ENCODE data around the gene FARP1.

The FARP1 gene

DNA sequence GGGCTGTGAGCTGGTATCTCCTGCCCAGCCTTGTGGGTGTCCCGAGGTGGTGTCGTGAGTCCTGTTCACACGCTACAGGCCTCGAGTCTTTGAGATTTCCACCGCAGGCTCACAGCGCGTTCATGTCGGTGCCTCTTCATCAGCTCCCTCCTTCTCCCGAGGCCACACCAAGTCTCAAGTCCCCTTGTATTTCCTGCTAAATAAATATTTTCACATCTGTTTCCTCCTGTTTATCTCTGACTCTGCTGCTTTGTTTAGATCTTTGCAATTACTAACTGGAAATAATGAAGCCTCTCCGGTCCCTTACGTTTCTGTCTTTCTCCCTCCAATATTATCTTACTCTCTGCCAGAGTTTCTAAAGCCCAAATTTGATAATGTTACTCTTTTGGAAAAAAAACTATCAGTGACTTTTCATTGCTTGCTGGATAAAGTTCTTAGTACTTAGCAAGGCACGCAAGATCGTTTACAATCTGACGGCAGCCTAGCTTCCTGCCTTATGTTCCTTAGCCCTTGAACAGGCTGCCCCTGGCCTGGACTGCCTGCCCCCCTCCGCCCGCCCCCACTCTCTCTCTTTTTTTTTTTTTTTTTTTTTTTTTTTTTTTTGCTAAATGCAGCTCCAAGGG is 164.7 kb downstream of the FARP1 start:
- WGBS (ENCODE audit: insufficient coverage, insufficient read length) = no CpG with 5 or more reads among the region's 16 CpGs
- Histone ChIP-seq H3K4me3 (ENCODE audit: low read length) (no peak overlapping the region), H3K4me1 (ENCODE audit: control insufficient read depth, insufficient read depth, low read length) (0 out of 2 replicates have a peak, but pooled peaks cover 1% of the 10 kb centered on the region)

DNA sequence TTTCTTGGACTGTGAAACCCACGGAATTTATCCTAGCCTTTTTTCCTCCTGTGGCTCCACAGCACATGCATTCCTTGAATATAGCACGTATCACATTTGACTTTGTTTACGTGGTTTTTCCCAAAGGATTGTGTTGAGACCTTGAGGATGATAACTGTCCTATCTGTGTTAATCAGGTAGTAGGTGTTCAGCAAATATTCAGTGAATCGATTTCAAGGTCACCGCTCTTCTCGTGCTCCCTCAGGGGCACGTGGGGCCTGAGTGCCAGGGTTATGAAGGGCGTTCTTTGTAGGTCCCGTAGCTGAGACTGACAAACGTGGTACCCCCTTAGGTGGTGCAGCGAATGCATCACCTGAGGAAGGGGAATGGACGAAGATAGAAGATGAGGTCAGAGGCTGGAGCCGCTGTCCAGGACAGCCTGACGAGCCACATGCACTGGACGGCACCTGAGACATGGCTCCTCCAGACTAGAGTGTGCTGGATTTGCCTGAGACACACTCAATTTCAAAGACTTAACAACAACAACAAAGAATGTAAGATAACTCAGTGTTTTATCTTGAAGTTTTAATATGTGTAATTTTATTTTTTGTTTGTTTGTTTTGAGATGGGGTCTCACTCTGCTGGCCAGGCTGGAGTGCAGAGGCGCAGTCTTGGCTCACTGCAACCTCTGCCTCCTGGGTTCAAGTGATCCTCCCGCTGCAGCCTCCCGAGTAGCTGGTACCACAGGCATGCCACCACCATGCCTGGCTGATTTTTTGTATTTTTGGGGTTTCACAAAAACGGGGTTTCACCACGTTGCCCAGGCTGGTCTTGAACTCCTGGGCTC is 165.4 kb downstream of the FARP1 start:
- H3K27me3 ChIP-seq (ENCODE audit: control insufficient read depth, insufficient read depth, low read length) = no peaks in the 10 kb centered on the region
- no peak overlapping the region for H3K27ac ChIP-seq (ENCODE audit: low read length)
- H3K4me3 ChIP-seq (ENCODE audit: low read length) = no peak overlapping the region
- H3K4me1 ChIP-seq (ENCODE audit: control insufficient read depth, insufficient read depth, low read length) = 0 out of 2 replicates have a peak, but pooled peaks cover 1% of the 10 kb centered on the region
- H3K9me3 ChIP-seq (ENCODE audit: control insufficient read depth, insufficient read depth, low read length) = no peaks in the 10 kb centered on the region
- DNase-seq (ENCODE audit: low read depth, low spot score) = no peak
- no peaks in the 10 kb centered on the region for H3K36me3 ChIP-seq (ENCODE audit: control insufficient read depth, insufficient read depth, low read length)
- WGBS (ENCODE audit: insufficient coverage, insufficient read length) = no CpG with 5 or more reads among the region's 20 CpGs

More for the DNA sequence above, 164.7 kb downstream of the FARP1 start:
- H3K9me3 ChIP-seq (ENCODE audit: control insufficient read depth, insufficient read depth, low read length) = no peaks in the 10 kb centered on the region
- no peak overlapping the region for H3K27ac ChIP-seq (ENCODE audit: low read length)
- no peak for DNase-seq (ENCODE audit: low read depth, low spot score)
- H3K27me3 ChIP-seq (ENCODE audit: control insufficient read depth, insufficient read depth, low read length) = no peaks in the 10 kb centered on the region
- H3K36me3 ChIP-seq (ENCODE audit: control insufficient read depth, insufficient read depth, low read length) = no peaks in the 10 kb centered on the region

DNA sequence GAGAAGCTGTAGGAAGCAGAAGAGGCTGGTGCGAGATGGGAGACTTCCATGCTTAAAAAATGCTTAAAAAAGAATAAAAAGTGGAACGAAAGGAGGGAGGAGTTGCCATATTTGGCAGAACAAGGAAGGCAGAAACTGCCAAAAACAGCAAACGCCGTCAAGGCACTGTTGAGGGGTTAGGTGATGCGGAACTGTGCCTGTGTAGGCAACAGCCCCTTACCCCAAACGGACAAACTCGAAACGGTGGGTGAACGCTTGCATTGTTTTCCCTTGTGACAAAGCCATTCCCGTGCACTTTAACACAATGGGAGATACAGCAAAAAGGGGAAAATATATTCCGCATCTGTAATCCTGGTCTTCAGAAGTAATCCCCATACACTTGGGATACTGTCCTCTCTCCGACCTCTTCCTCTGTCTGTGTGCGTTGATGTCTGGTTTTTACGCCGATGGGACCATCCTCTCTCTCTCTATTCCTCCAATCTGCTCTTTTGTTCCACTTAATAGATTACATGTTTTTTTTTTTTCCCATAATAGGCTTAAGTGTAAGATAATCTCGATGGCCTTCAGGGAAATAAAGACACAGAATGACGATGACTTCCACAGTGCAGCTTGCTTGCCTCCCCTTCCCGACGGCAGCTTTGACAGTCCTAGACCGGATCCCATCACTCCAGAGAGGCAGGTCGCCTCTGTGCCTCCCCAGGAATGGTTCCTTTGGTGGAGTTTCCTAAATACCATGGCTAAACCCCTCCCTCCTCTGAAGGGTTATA is 166.9 kb downstream of the FARP1 start:
- Histone ChIP-seq H3K4me1 (ENCODE audit: control insufficient read depth, insufficient read depth, low read length) (0 out of 2 replicates have a peak, but pooled peaks cover 1% of the 10 kb centered on the region), H3K27me3 (ENCODE audit: control insufficient read depth, insufficient read depth, low read length) (no peaks in the 10 kb centered on the region), H3K9me3 (ENCODE audit: control insufficient read depth, insufficient read depth, low read length) (no peaks in the 10 kb centered on the region), H3K36me3 (ENCODE audit: control insufficient read depth, insufficient read depth, low read length) (no peaks in the 10 kb centered on the region), H3K27ac (ENCODE audit: low read length) (no peak overlapping the region), H3K4me3 (ENCODE audit: low read length) (no peak overlapping the region)
- no CpG with 5 or more reads among the region's 21 CpGs for WGBS (ENCODE audit: insufficient coverage, insufficient read length)
- no peak for DNase-seq (ENCODE audit: low read depth, low spot score)

DNA sequence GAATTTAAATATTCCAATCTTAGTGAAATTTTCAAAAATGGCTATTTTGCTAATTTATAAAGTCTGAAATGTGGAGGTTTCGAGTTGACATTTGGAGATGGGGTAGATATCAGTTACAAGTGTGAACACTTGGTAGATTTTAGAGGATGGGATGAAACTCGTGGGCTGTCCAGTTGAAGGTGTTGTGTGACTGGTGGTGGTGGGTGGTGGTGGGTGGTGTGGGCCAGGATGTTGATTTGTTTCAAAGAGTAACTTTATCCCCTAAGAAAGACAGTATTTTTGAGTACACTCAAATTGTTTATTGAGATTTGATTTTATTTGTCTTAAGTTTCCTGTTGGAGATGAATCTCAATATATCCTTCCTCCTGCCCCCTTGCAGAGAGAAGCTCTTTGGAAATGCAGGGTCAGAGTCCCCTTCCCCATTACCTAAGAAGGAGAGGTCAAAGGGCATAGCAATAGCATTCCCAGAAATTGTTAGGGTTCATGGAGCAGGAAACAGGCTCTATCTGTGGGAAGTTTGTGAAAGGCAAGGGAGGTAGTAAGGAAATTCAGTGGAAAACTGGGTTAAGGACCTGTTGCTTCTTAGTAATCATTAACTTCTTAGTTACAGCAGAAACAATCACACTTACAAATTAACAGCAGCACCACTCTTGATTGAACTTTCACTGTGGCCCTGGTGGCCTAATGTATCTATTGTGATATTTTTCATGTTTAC is 167.7 kb downstream of the FARP1 start:
- no peaks in the 10 kb centered on the region for H3K9me3 ChIP-seq (ENCODE audit: control insufficient read depth, insufficient read depth, low read length)
- H3K27ac ChIP-seq (ENCODE audit: low read length) = no peak overlapping the region
- no peak overlapping the region for H3K4me3 ChIP-seq (ENCODE audit: low read length)
- no CpG with 5 or more reads among the region's 2 CpGs for WGBS (ENCODE audit: insufficient coverage, insufficient read length)
- peaks cover 4% of the 10 kb centered on the region; the same call in 1 of the 2 replicates for H3K4me1 ChIP-seq (ENCODE audit: control insufficient read depth, insufficient read depth, low read length)
- no peaks in the 10 kb centered on the region for H3K36me3 ChIP-seq (ENCODE audit: control insufficient read depth, insufficient read depth, low read length)
- DNase-seq (ENCODE audit: low read depth, low spot score) = no peak
- H3K27me3 ChIP-seq (ENCODE audit: control insufficient read depth, insufficient read depth, low read length) = no peaks in the 10 kb centered on the region

DNA sequence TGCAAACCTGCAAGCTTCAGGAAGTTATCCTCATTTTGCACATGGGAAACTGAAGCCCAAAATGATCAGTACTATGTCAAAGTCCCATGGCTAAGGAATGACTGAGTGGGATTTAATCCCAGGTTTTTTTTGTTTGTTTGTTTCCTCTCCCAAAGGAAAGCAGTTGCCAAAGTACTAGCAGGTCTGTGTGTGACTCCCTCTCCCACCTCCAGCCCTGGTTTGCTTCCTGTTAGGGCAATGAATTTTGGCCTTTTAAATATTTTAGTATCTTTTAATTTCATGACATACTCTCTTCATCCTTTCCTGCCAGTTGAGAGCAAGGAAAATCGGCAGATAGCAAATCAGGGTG is 168.3 kb downstream of the FARP1 start:
- H3K4me3 ChIP-seq (ENCODE audit: low read length) = no peak overlapping the region
- no peaks in the 10 kb centered on the region for H3K9me3 ChIP-seq (ENCODE audit: control insufficient read depth, insufficient read depth, low read length)
- peaks cover 6% of the 10 kb centered on the region; the same call in 1 of the 2 replicates for H3K4me1 ChIP-seq (ENCODE audit: control insufficient read depth, insufficient read depth, low read length)
- H3K27me3 ChIP-seq (ENCODE audit: control insufficient read depth, insufficient read depth, low read length) = no peaks in the 10 kb centered on the region
- no peak overlapping the region for H3K27ac ChIP-seq (ENCODE audit: low read length)
- DNase-seq (ENCODE audit: low read depth, low spot score) = no peak
- H3K36me3 ChIP-seq (ENCODE audit: control insufficient read depth, insufficient read depth, low read length) = no peaks in the 10 kb centered on the region
- no CpG with 5 or more reads among the region's 1 CpG for WGBS (ENCODE audit: insufficient coverage, insufficient read length)

DNA sequence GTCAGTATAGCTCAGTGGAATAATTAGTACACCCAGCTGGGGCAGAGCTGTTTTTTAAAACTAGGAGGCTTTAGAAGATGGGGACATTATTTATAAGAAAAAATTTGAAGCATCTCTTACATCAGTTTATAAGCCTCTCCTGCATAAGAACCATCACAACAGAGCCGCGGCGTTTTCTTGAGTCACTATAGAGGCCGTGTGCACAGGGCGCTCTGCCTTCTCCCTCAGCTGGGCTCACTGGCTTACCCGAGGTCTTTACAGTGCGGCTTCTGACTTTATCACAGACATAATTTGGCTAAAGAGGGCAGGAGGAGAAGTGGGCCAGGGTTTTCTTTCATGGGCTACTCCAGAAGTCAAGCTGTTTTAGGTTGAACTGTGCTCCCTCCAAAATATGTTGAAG is 169.7 kb downstream of the FARP1 start:
- Histone ChIP-seq H3K4me1 (ENCODE audit: control insufficient read depth, insufficient read depth, low read length) (peaks cover 5% of the 10 kb centered on the region; the same call in 1 of the 2 replicates), H3K4me3 (ENCODE audit: low read length) (no peak overlapping the region), H3K27ac (ENCODE audit: low read length) (no peak overlapping the region), H3K9me3 (ENCODE audit: control insufficient read depth, insufficient read depth, low read length) (no peaks in the 10 kb centered on the region), H3K27me3 (ENCODE audit: control insufficient read depth, insufficient read depth, low read length) (no peaks in the 10 kb centered on the region), H3K36me3 (ENCODE audit: control insufficient read depth, insufficient read depth, low read length) (no peaks in the 10 kb centered on the region)
- DNase-seq (ENCODE audit: low read depth, low spot score) = no peak
- WGBS (ENCODE audit: insufficient coverage, insufficient read length) = no CpG with 5 or more reads among the region's 7 CpGs

DNA sequence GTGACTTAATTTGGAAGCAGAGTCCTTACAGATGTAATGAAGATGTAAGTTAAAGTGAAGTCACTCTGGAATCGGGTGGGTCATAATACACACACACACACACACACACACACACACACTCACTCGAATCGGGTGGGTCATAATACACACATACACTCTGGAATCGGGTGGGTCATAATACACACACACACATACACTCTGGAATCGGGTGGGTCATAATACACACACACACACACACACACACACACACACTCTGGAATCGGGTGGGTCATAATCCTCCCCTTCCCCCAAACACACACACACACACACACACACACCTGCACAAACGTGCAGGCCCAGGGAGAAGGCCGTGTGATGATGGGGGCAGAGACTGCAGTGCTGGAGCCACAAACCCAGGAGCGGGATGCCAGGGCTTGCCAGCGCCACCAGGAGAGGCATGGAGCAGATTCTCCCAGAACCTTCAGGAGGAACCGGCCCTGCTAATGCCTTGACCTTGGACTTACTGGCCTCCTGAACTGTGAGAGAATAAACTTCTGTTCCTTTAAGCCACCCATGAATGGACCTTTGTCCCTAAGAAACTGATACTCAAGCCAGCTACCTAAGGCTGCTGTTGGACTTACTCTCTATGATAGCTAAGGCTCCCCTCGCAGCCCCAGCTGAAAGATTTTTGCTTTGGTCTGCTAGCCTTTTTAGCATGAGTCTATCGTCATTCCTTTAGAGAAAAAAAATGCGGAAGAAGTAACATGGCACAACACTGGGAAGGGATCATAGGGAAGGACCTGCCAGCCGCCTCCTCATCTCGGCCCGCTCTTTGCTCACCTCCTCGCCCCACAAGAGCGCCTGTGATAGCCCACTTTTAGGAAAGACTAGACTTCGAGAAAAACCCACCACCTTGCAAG is 170.4 kb downstream of the FARP1 start:
- Histone ChIP-seq H3K4me3 (ENCODE audit: low read length) (no peak overlapping the region), H3K9me3 (ENCODE audit: control insufficient read depth, insufficient read depth, low read length) (no peaks in the 10 kb centered on the region), H3K36me3 (ENCODE audit: control insufficient read depth, insufficient read depth, low read length) (no peaks in the 10 kb centered on the region), H3K4me1 (ENCODE audit: control insufficient read depth, insufficient read depth, low read length) (peaks cover 5% of the 10 kb centered on the region; the same call in 1 of the 2 replicates), H3K27me3 (ENCODE audit: control insufficient read depth, insufficient read depth, low read length) (no peaks in the 10 kb centered on the region), H3K27ac (ENCODE audit: low read length) (no peak overlapping the region)
- no peak for DNase-seq (ENCODE audit: low read depth, low spot score)
- no CpG with 5 or more reads among the region's 20 CpGs for WGBS (ENCODE audit: insufficient coverage, insufficient read length)

DNA sequence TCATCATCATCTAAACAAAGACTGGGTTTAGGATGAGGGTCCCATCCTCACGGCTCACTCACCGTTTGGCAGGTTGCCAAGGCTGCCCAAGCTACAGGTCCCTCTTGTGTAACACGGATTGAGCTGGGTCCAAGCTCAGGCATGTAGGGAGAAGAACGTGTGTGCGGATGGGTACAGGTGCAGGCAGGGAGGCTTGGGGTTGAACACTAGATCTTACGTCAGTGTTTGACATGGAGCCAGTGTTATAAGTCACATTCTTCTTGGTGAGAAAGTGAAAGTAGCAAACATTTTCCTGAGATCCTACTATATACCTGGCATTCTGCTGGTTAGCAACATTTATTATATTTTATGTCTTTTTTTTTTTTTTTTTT is 171.0 kb downstream of the FARP1 start:
- H3K4me3 ChIP-seq (ENCODE audit: low read length) = no peak overlapping the region
- H3K27ac ChIP-seq (ENCODE audit: low read length) = no peak overlapping the region
- peaks cover 5% of the 10 kb centered on the region; the same call in 1 of the 2 replicates for H3K4me1 ChIP-seq (ENCODE audit: control insufficient read depth, insufficient read depth, low read length)
- H3K27me3 ChIP-seq (ENCODE audit: control insufficient read depth, insufficient read depth, low read length) = no peaks in the 10 kb centered on the region
- DNase-seq (ENCODE audit: low read depth, low spot score) = no peak
- no peaks in the 10 kb centered on the region for H3K36me3 ChIP-seq (ENCODE audit: control insufficient read depth, insufficient read depth, low read length)
- no peaks in the 10 kb centered on the region for H3K9me3 ChIP-seq (ENCODE audit: control insufficient read depth, insufficient read depth, low read length)
- WGBS (ENCODE audit: insufficient coverage, insufficient read length) = no CpG with 5 or more reads among the region's 6 CpGs

DNA sequence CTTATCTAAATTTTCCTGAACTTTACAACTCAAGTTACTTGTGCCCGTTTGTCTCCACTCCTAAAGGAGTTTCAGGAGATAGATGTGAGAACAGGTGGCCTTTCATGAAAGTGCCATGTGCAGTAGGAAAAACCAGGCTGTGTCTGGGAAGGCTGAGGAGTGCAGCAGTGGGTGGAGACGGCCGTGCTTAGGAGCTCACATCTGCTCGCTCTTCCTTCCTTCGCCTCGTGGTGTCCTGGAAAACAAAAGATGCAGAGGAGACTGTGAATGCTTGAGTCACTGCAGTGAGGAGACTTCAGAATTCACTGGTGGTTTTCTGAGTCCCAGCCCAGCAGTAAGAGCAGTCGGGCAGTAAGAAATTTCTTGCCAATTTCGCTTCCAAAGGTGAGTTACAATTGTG is 172.6 kb downstream of the FARP1 start:
- H3K4me3 ChIP-seq (ENCODE audit: low read length) = no peak overlapping the region
- H3K27ac ChIP-seq (ENCODE audit: low read length) = no peak overlapping the region
- no peaks in the 10 kb centered on the region for H3K36me3 ChIP-seq (ENCODE audit: control insufficient read depth, insufficient read depth, low read length)
- no peaks in the 10 kb centered on the region for H3K9me3 ChIP-seq (ENCODE audit: control insufficient read depth, insufficient read depth, low read length)
- no CpG with 5 or more reads among the region's 8 CpGs for WGBS (ENCODE audit: insufficient coverage, insufficient read length)
- H3K4me1 ChIP-seq (ENCODE audit: control insufficient read depth, insufficient read depth, low read length) = peaks cover 5% of the 10 kb centered on the region; the same call in 1 of the 2 replicates
- DNase-seq (ENCODE audit: low read depth, low spot score) = no peak
- H3K27me3 ChIP-seq (ENCODE audit: control insufficient read depth, insufficient read depth, low read length) = no peaks in the 10 kb centered on the region
